ENCODE data around the gene NKX1-2.

DNA sequence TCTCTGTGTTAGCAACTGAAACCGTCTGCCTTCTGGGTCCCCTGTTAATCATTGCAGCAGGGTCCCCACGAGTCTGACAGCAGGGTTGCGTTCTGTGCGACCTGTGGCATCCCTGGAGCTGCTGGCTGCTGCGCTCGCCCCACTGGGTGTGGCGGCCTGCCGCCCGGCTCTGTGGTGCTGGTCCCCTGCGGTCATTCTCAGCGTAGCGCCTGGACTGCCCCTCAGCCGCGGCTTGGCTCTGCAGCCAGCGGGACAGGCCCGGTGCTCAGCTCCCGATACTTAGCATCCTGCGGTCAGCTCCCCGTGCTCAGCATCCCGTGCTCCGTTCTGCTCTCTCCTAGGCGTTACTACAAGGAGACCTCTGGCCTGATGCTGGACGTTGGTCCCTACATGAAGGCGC, 46.8 kb upstream of the NKX1-2 start:
- TF ChIP-seq, protein P1, sequence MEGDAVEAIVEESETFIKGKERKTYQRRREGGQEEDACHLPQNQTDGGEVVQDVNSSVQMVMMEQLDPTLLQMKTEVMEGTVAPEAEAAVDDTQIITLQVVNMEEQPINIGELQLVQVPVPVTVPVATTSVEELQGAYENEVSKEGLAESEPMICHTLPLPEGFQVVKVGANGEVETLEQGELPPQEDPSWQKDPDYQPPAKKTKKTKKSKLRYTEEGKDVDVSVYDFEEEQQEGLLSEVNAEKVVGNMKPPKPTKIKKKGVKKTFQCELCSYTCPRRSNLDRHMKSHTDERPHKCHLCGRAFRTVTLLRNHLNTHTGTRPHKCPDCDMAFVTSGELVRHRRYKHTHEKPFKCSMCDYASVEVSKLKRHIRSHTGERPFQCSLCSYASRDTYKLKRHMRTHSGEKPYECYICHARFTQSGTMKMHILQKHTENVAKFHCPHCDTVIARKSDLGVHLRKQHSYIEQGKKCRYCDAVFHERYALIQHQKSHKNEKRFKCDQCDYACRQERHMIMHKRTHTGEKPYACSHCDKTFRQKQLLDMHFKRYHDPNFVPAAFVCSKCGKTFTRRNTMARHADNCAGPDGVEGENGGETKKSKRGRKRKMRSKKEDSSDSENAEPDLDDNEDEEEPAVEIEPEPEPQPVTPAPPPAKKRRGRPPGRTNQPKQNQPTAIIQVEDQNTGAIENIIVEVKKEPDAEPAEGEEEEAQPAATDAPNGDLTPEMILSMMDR (IDR thresholded peaks at IDR 0.05; ENCODE audit: insufficient read depth, low read length): no peak
- no peak for TF ChIP-seq GABPA (IDR thresholded peaks at IDR 0.05; ENCODE audit: low read depth)

Data from HL-60 (cell line).